SK-N-SH (cell line): ENCODE results near the gene ZNF780B. TPM values are rescaled to one million over a fixed set of nuclear protein-coding genes. Genes with fewer than 3 reads are reported as not detected.

Source experiments
- CTCF ChIA-PET: fragments of 300-600, 350-600 bp; formaldehyde crosslinking; extraction: SDS; loops from one replicate; lab custom pipeline; 2021; lab: Yijun Ruan, JAX
- POLR2A ChIA-PET: fragments of 350-600 bp; sonication (Branson Sonifier 250); formaldehyde crosslinking; extraction: SDS; loops from one replicate; lab custom pipeline; 2020; ENCODE audit warnings: antibody characterized with exemption, inconsistent platforms; lab: Yijun Ruan, JAX
- DNase-seq: peaks from one replicate; pipeline ENCODE4 v3.0.0; 2012
- H2AFZ ChIP-seq: fragments of 200-600 bp; sonication (generic); 2 replicates; pipeline ENCODE4 v1.8.1; 2016; ENCODE audit warnings: antibody characterized with exemption, mild to moderate bottlenecking, low read depth
- H3F3A ChIP-seq: fragments of 200-600 bp; sonication (generic); replicated peaks from 2 replicates; pipeline ENCODE3; 2016; ENCODE audit warnings: antibody characterized with exemption, mild to moderate bottlenecking; ENCODE audit not compliant: insufficient read depth
- H3K27ac ChIP-seq, 2 experiments: fragments of 200-500 bp in 1 of 2; fragments of 200-600 bp in 1 of 2; sonication (Bioruptor generic) in 1 of 2; sonication (generic), shearing (Covaris generic) in 1 of 2; 2 replicates each; pipeline versions ENCODE4 v1.5.1 to v1.6.1; 2014 to 2016; ENCODE audit warnings: low read depth in 2 of 2, inconsistent platforms in 1 of 2, low read length in 1 of 2, mild to moderate bottlenecking in 1 of 2, mixed read lengths in 1 of 2
- H3K27me3 ChIP-seq: fragments of 200-600 bp; sonication (generic), shearing (Covaris generic); 2 replicates; pipeline ENCODE4 v1.6.1; 2016; ENCODE audit warnings: mixed run types; ENCODE audit not compliant: insufficient read depth
- H3K36me3 ChIP-seq, 2 experiments: fragments of 200-500 bp in 1 of 2; fragments of 200-600 bp in 1 of 2; sonication (Bioruptor generic) in 1 of 2; sonication (generic) in 1 of 2; replicated peaks in 1 of 2; 2 replicates each; pipeline versions ENCODE3 to v1.5.1; 2014 to 2016; ENCODE audit warnings: low read length in 1 of 2, mild to moderate bottlenecking in 1 of 2; ENCODE audit not compliant: insufficient read depth in 2 of 2, control insufficient read depth in 1 of 2
- H3K4me1 ChIP-seq, 2 experiments: fragments of 200-500 bp in 1 of 2; fragments of 200-600 bp in 1 of 2; sonication (Bioruptor generic) in 1 of 2; sonication (generic), shearing (Covaris generic) in 1 of 2; 2 replicates each; pipeline versions ENCODE4 v1.5.1 to v1.6.1; 2014 to 2016; ENCODE audit warnings: low read depth in 1 of 2, low read length in 1 of 2, mixed run types in 1 of 2; ENCODE audit not compliant: insufficient read depth in 2 of 2, control insufficient read depth in 1 of 2
- H3K4me2 ChIP-seq: fragments of 200-600 bp; sonication (generic), shearing (Covaris generic); 2 replicates; pipeline ENCODE4 v1.6.1; 2017; ENCODE audit warnings: mixed run types
- H3K4me3 ChIP-seq, 2 experiments: fragments of 200-500 bp in 1 of 2; fragments of 200-600 bp in 1 of 2; sonication (Bioruptor generic) in 1 of 2; sonication (generic), shearing (Covaris generic) in 1 of 2; 2 replicates each; pipeline versions ENCODE4 v1.5.1 to v1.8.1; 2014 to 2016; ENCODE audit warnings: low read depth in 2 of 2, inconsistent platforms in 1 of 2, low read length in 1 of 2, mild to moderate bottlenecking in 1 of 2, mixed read lengths in 1 of 2, moderate library complexity in 1 of 2
- H3K79me2 ChIP-seq: fragments of 200-600 bp; sonication (generic); 2 replicates; pipeline ENCODE4 v1.8.1; 2017; ENCODE audit warnings: mild to moderate bottlenecking; ENCODE audit not compliant: insufficient read depth
- H3K9ac ChIP-seq: fragments of 200-600 bp; sonication (generic); 2 replicates; pipeline ENCODE4 v1.6.1; 2017; ENCODE audit warnings: mixed run types
- H3K9me2 ChIP-seq: fragments of 200-600 bp; sonication (generic); 2 replicates; pipeline ENCODE4 v1.6.1; 2017; ENCODE audit warnings: mixed run types
- H3K9me3 ChIP-seq: fragments of 200-600 bp; sonication (generic); 2 replicates; pipeline ENCODE4 v1.6.1; 2017; ENCODE audit warnings: mixed run types, mild to moderate bottlenecking, moderate library complexity
- H4K20me1 ChIP-seq: fragments of 200-600 bp; sonication (generic); 2 replicates; pipeline ENCODE4 v1.6.1; 2017; ENCODE audit warnings: mild to moderate bottlenecking, mixed run types; ENCODE audit not compliant: insufficient read depth
- ELF1 ChIP-seq: IDR thresholded peaks from 2 replicates; pipeline ENCODE4 v1.4.0; 2012
- FOXM1 ChIP-seq: IDR thresholded peaks from 2 replicates; pipeline ENCODE4 v1.4.0; 2012; ENCODE audit warnings: low read depth, mild to moderate bottlenecking
- IRF3 ChIP-seq: fragments of 150-350 bp; IDR thresholded peaks from 2 replicates; pipeline ENCODE4 v1.6.1; 2016; ENCODE audit warnings: mild to moderate bottlenecking, low read depth, low read length
- JUND ChIP-seq: IDR thresholded peaks from 2 replicates; pipeline ENCODE4 v1.4.0; 2012
- MAX ChIP-seq: IDR thresholded peaks from 2 replicates; pipeline ENCODE4 v1.4.0; 2012; ENCODE audit warnings: low read depth
- MEF2A ChIP-seq: IDR thresholded peaks from 2 replicates; pipeline ENCODE4 v1.4.0; 2012; ENCODE audit warnings: low read depth, borderline replicate concordance
- MXI1 ChIP-seq: IDR thresholded peaks from 2 replicates; pipeline ENCODE4 v1.6.1; 2012; ENCODE audit warnings: mild to moderate bottlenecking, low read depth, low read length, improper control_type of control experiment
- NRF1 ChIP-seq: IDR thresholded peaks from 2 replicates; pipeline ENCODE4 v1.6.1; 2012; ENCODE audit warnings: low read depth, mild to moderate bottlenecking, low read length
- POLR2AphosphoS5 ChIP-seq: IDR thresholded peaks from 2 replicates; pipeline ENCODE4 v1.6.1; 2012; ENCODE audit warnings: low read depth, low read length
- RAD21 ChIP-seq: IDR thresholded peaks from 2 replicates; pipeline ENCODE4 v1.6.1; 2012; ENCODE audit warnings: mild to moderate bottlenecking, low read length
- RCOR1 ChIP-seq: fragments of 150-350 bp; IDR thresholded peaks from 2 replicates; pipeline ENCODE4 v1.6.1; 2017; ENCODE audit warnings: antibody characterized with exemption, low read length
- REST ChIP-seq: IDR thresholded peaks from 2 replicates; pipeline ENCODE4 v1.6.1; 2012; ENCODE audit warnings: mild to moderate bottlenecking, low read depth, low read length, moderate library complexity
- TCF12 ChIP-seq: IDR thresholded peaks from 2 replicates; pipeline ENCODE4 v1.4.0; 2012
- TEAD4 ChIP-seq: IDR thresholded peaks from 2 replicates; pipeline ENCODE4 v1.4.0; 2012; ENCODE audit warnings: mild to moderate bottlenecking, borderline replicate concordance; ENCODE audit not compliant: insufficient read depth
- USF1 ChIP-seq: IDR thresholded peaks from 2 replicates; pipeline ENCODE4 v1.4.0; 2012; ENCODE audit warnings: low read depth, borderline replicate concordance
- USF2 ChIP-seq: fragments of 150-350 bp; IDR thresholded peaks from 2 replicates; pipeline ENCODE4 v1.6.1; 2017; ENCODE audit warnings: antibody characterized with exemption, low read length, low read depth, borderline replicate concordance
- polyA plus RNA-seq, 3 experiments: library from polyadenylated mRNA; depleted of rRNA; stranded (reverse); fragments of >200 nt; gene quantifications; 2 replicates each; pipeline ENCODE4 v1.2.3, GENCODE V29; 2012

Gene ZNF780B
- polyA plus RNA-seq, 1 of the 3 experiments (the other 2 are of a cell fraction), result 7.0 TPM

GRCh38 chr19:39987167-39987566 lies 68.9 kb downstream of the ZNF780B start:
- ChIA-PET POLR2A (no interaction called here), CTCF (no interaction called here)
- Histone ChIP-seq H3K36me3 (peaks cover 5 to 31% of the 10 kb centered on the region in 2 experiments), H3K9me2 (no peaks in the 10 kb centered on the region), H3K4me3 (no peak overlapping the region), H3K27me3 (no peaks in the 10 kb centered on the region), H3K27ac (no peak overlapping the region), H3K9me3 (peaks cover 27% of the 10 kb centered on the region; the same call in 1 of the 2 replicates)
- DNase-seq, result no peak
- no peak for TF ChIP-seq USF2
- no peak for TF ChIP-seq IRF3
- no peak for TF ChIP-seq ELF1
- TF ChIP-seq MEF2A, result no peak
- no peak for TF ChIP-seq TCF12
- no peak for TF ChIP-seq FOXM1
- no peak for TF ChIP-seq REST
- TF ChIP-seq MXI1, result no peak
- TF ChIP-seq JUND, result no peak
- TF ChIP-seq POLR2AphosphoS5, result no peak
- no peak for TF ChIP-seq MAX
- TF ChIP-seq, all 33 proteins: peak for 0
- Histone ChIP-seq H2AFZ (no peak overlapping the region), H3K9ac (no peak overlapping the region), H3K4me2 (no peak overlapping the region), H3K79me2 (peaks cover 53% of the 10 kb centered on the region), H4K20me1 (no peaks in the 10 kb centered on the region), H3K4me1 (no peaks in the 10 kb centered on the region), H3F3A (peaks cover 31% of the 10 kb centered on the region)

- H3K27ac ChIP-seq, result no peak overlapping the region
- H3K9ac ChIP-seq, result no peak overlapping the region
- H3K27me3 ChIP-seq, result no peaks in the 10 kb centered on the region
- H2AFZ ChIP-seq, result no peak overlapping the region
- H3K4me2 ChIP-seq, result no peak overlapping the region
- H3K4me3 ChIP-seq, result no peak overlapping the region
- H3K79me2 ChIP-seq, result peaks cover 51% of the 10 kb centered on the region
- H3K36me3 ChIP-seq, result peaks cover 7 to 36% of the 10 kb centered on the region in 2 experiments
- peaks cover 31% of the 10 kb centered on the region for H3F3A ChIP-seq
- no peak for DNase-seq
- peaks cover 27% of the 10 kb centered on the region; the same call in 1 of the 2 replicates for H3K9me3 ChIP-seq
- POLR2A ChIA-PET, result no interaction called here
- H3K4me1 ChIP-seq, result no peaks in the 10 kb centered on the region
- CTCF ChIA-PET, result interaction anchor here (1.3 kb wide), 1 partner anchor 16 kb away, joined by 4 read pairs; the partner anchor contains the start of gene PSMC4
- H3K9me2 ChIP-seq, result no peaks in the 10 kb centered on the region
- TF ChIP-seq RCOR1 (no peak), USF1 (no peak), NRF1 (no peak), RAD21 (no peak), ELF1 (no peak), USF2 (no peak), JUND (no peak), REST (no peak), TEAD4 (no peak)
- H4K20me1 ChIP-seq, result no peaks in the 10 kb centered on the region
These were observed 69.4 kb downstream of the ZNF780B start for GRCh38 chr19:39986643-39987042.
